BLaER1 treated with 17β-estradiol and CSF1 and Interleukin-3, amounts not matched to agents 10 nM and 100 nM (cell line): ENCODE data around the gene DND1.
"Not testable (repeated sequence)": the region's sequence is repeated elsewhere in the genome, so short reads cannot be mapped to it uniquely, and the experiment has no call there.

Source experiments
- H3K27ac ChIP-seq, 11 experiments: shearing (Covaris generic); formaldehyde crosslinking; 2 replicates each; pipeline ENCODE4 v1.8.1; 2022
- H3K27me3 ChIP-seq, 11 experiments: shearing (Covaris generic); formaldehyde crosslinking; 2 replicates each; pipeline ENCODE4 v1.8.1; 2022
- H3K36me3 ChIP-seq, 11 experiments: shearing (Covaris generic); formaldehyde crosslinking; 2 replicates each; pipeline ENCODE4 v1.8.1; 2022
- H3K4me1 ChIP-seq, 10 experiments: shearing (Covaris generic); formaldehyde crosslinking; 2 replicates each; pipeline ENCODE4 v1.8.1; 2022
- H3K4me2 ChIP-seq, 11 experiments: shearing (Covaris generic); formaldehyde crosslinking; 2 replicates each; pipeline ENCODE4 v1.8.1; 2022
- H3K4me3 ChIP-seq, 10 experiments: shearing (Covaris generic); formaldehyde crosslinking; 2 replicates each; pipeline ENCODE4 v1.8.1; 2022
- H3K9ac ChIP-seq, 11 experiments: shearing (Covaris generic); formaldehyde crosslinking; 2 replicates each; pipeline ENCODE4 v1.8.1; 2022
- H3K9me3 ChIP-seq, 11 experiments: shearing (Covaris generic); formaldehyde crosslinking; replicated peaks in 1 of 11; 2 replicates each; pipeline ENCODE4 v1.8.1; 2022
- H4K20me1 ChIP-seq, 11 experiments: shearing (Covaris generic); formaldehyde crosslinking; 2 replicates each; pipeline ENCODE4 v1.8.1; 2022
- Cebpa-rat ChIP-seq, 11 experiments: shearing (Covaris generic); IDR thresholded peaks; 2 replicates each; pipeline ENCODE4 v1.8.1; 2022

Gene DND1

GRCh38 chr5:140673187-140673976 lies at the start of gene DND1:
DND1 (minus strand) TSS chr5:140673576; CDS start chr5:140673542, 34 bp downstream.
- no peaks in the 10 kb centered on the region for H3K27me3 ChIP-seq
- H3K9ac ChIP-seq: no peak within 1 kb of the TSS
- TF ChIP-seq Cebpa-rat (IDR thresholded peaks at IDR 0.05): no peak
- H3K27ac ChIP-seq: no peak within 1 kb of the TSS
- H4K20me1 ChIP-seq: peaks cover 4 to 85% (median 49%) of the 10 kb centered on the region in 11 experiments; a peak in 18 of 22 replicates
- peaks cover 97 to 100% (median 99%) of the 10 kb centered on the region in 11 experiments for H3K36me3 ChIP-seq
- H3K9me3 ChIP-seq: no peaks in the 10 kb centered on the region
- no peak within 1 kb of the TSS for H3K4me3 ChIP-seq
- H3K4me1 ChIP-seq: peaks cover 0 to 5% (median 0%) of the 10 kb centered on the region in 10 experiments; a peak in 1 of 20 replicates
- H3K4me2 ChIP-seq: no peak within 1 kb of the TSS

GRCh38 chr5:140721395-140721794 lies 48.0 kb upstream of the DND1 start:
- not testable (repeated sequence) for H3K9ac ChIP-seq, H3K27me3 ChIP-seq, H3K4me3 ChIP-seq, H3K4me1 ChIP-seq, H3K27ac ChIP-seq, H3K4me2 ChIP-seq, H3K36me3 ChIP-seq, H4K20me1 ChIP-seq
- peaks cover 0 to 14% (median 5%) of the 10 kb centered on the region in 11 experiments; a peak in 6 of 22 replicates for H3K9me3 ChIP-seq

GRCh38 chr5:140720738-140721137 lies 47.4 kb upstream of the DND1 start:
- H3K4me3 ChIP-seq, H3K4me2 ChIP-seq, H3K27ac ChIP-seq, H3K4me1 ChIP-seq, H3K36me3 ChIP-seq, H4K20me1 ChIP-seq, H3K9me3 ChIP-seq, H3K9ac ChIP-seq, H3K27me3 ChIP-seq: not testable (repeated sequence)

GRCh38 chr5:140718266-140718592 lies 44.9 kb upstream of the DND1 start:
- Histone ChIP-seq H3K9ac (no peak overlapping the region), H3K27ac (no peak overlapping the region; a peak in 1 of 22 replicates), H3K4me1 (no peaks in the 10 kb centered on the region), H3K36me3 (no peaks in the 10 kb centered on the region), H4K20me1 (no peaks in the 10 kb centered on the region), H3K4me2 (no peak overlapping the region), H3K4me3 (no peak overlapping the region), H3K9me3 (no peaks in the 10 kb centered on the region), H3K27me3 (no peaks in the 10 kb centered on the region)
- no peak for TF ChIP-seq Cebpa-rat (IDR thresholded peaks at IDR 0.05)

- not testable (repeated sequence) for H3K4me3 ChIP-seq, H3K9me3 ChIP-seq, H4K20me1 ChIP-seq, H3K27ac ChIP-seq, H3K36me3 ChIP-seq, H3K4me2 ChIP-seq, H3K9ac ChIP-seq, H3K4me1 ChIP-seq
- H3K27me3 ChIP-seq: peaks cover 0 to 18% (median 14%) of the 10 kb centered on the region in 11 experiments; a peak in 16 of 22 replicates
Observed at GRCh38 chr5:140716238-140716637, 42.9 kb upstream of the DND1 start.

- no peaks in the 10 kb centered on the region; a peak in 1 of 22 replicates for H4K20me1 ChIP-seq
- no peak overlapping the region for H3K4me3 ChIP-seq
- no peak overlapping the region for H3K9ac ChIP-seq
- H3K4me2 ChIP-seq: no peak overlapping the region
- H3K4me1 ChIP-seq: peaks cover 8 to 17% (median 10%) of the 10 kb centered on the region in 10 experiments; a peak in 18 of 20 replicates
- peaks cover 0 to under 1% (median 0%) of the 10 kb centered on the region in 11 experiments; a peak in 1 of 22 replicates for H3K36me3 ChIP-seq
- peaks cover 0 to 41% (median 34%) of the 10 kb centered on the region in 11 experiments; a peak in 17 of 22 replicates for H3K27me3 ChIP-seq
- no peak overlapping the region for H3K27ac ChIP-seq
- peaks cover 0 to 3% (median 0%) of the 10 kb centered on the region in 11 experiments; a peak in 1 of 22 replicates for H3K9me3 ChIP-seq
- no peak for TF ChIP-seq Cebpa-rat (IDR thresholded peaks at IDR 0.05)
Observed at GRCh38 chr5:140713562-140714094, 40.3 kb upstream of the DND1 start.

GRCh38 chr5:140711794-140712193 lies 38.4 kb upstream of the DND1 start:
- H3K36me3 ChIP-seq: peaks cover 10 to 19% (median 14%) of the 10 kb centered on the region in 11 experiments
- H3K4me2 ChIP-seq: peak overlapping the region in 9 of 11 experiments; percentile 64 to 90 (median 81); a peak in 15 of 22 replicates
- H4K20me1 ChIP-seq: no peaks in the 10 kb centered on the region; a peak in 1 of 22 replicates
- H3K9me3 ChIP-seq: peaks cover 0 to 3% (median 0%) of the 10 kb centered on the region in 11 experiments; a peak in 1 of 22 replicates
- no peak overlapping the region for H3K27ac ChIP-seq
- peaks cover 0 to 41% (median 34%) of the 10 kb centered on the region in 11 experiments; a peak in 17 of 22 replicates for H3K27me3 ChIP-seq
- no peak for TF ChIP-seq Cebpa-rat (IDR thresholded peaks at IDR 0.05)
- H3K9ac ChIP-seq: peak overlapping the region in 2 of 11 experiments; percentile 73 to 76; a peak in 1 of 22 replicates
- peak overlapping the region in 5 of 10 experiments; percentile 55 to 81 (median 72); a peak in 8 of 20 replicates for H3K4me3 ChIP-seq
- H3K4me1 ChIP-seq: peaks cover 8 to 17% (median 10%) of the 10 kb centered on the region in 10 experiments; a peak in 18 of 20 replicates

GRCh38 chr5:140710899-140711552 lies 37.6 kb upstream of the DND1 start:
- peak overlapping the region; percentile 53 to 81 (median 66) for H3K4me3 ChIP-seq
- H3K27ac ChIP-seq: peak overlapping the region; percentile 38 to 83 (median 74)

GRCh38 chr5:140708787-140709186 lies 35.4 kb upstream of the DND1 start:
- H3K4me3 ChIP-seq, H3K27ac ChIP-seq, H3K9me3 ChIP-seq, H3K9ac ChIP-seq, H3K4me2 ChIP-seq: not testable (repeated sequence)
- H3K36me3 ChIP-seq: peaks cover 41 to 49% (median 44%) of the 10 kb centered on the region in 11 experiments
- H3K27me3 ChIP-seq: peaks cover 0 to 41% (median 34%) of the 10 kb centered on the region in 11 experiments; a peak in 17 of 22 replicates
- H3K4me1 ChIP-seq: peaks cover 8 to 17% (median 10%) of the 10 kb centered on the region in 10 experiments; a peak in 18 of 20 replicates
- peaks cover 0 to 11% (median 0%) of the 10 kb centered on the region in 11 experiments; a peak in 4 of 22 replicates for H4K20me1 ChIP-seq

More at GRCh38 chr5:140710899-140711552, 37.6 kb upstream of the DND1 start:
- H3K36me3 ChIP-seq: peaks cover 18 to 27% (median 22%) of the 10 kb centered on the region in 11 experiments
- peaks cover 8 to 17% (median 10%) of the 10 kb centered on the region in 10 experiments; a peak in 18 of 20 replicates for H3K4me1 ChIP-seq
- peak overlapping the region; percentile 61 to 80 (median 76) for H3K9ac ChIP-seq
- peak overlapping the region; percentile 64 to 90 (median 84) for H3K4me2 ChIP-seq
- H4K20me1 ChIP-seq: peaks cover 0 to 2% (median 0%) of the 10 kb centered on the region in 11 experiments; a peak in 2 of 22 replicates
- H3K27me3 ChIP-seq: peaks cover 0 to 41% (median 34%) of the 10 kb centered on the region in 11 experiments; a peak in 17 of 22 replicates
- no peak for TF ChIP-seq Cebpa-rat (IDR thresholded peaks at IDR 0.05)
- H3K9me3 ChIP-seq: peaks cover 0 to 3% (median 0%) of the 10 kb centered on the region in 11 experiments; a peak in 1 of 22 replicates
